ENCODE results near the gene ERAS. TPM values are rescaled to one million over a fixed set of nuclear protein-coding genes. Genes with fewer than 3 reads are reported as not detected.

ERAS gene
- total RNA-seq, 2 donors from 2014 or later = not detected

DNA sequence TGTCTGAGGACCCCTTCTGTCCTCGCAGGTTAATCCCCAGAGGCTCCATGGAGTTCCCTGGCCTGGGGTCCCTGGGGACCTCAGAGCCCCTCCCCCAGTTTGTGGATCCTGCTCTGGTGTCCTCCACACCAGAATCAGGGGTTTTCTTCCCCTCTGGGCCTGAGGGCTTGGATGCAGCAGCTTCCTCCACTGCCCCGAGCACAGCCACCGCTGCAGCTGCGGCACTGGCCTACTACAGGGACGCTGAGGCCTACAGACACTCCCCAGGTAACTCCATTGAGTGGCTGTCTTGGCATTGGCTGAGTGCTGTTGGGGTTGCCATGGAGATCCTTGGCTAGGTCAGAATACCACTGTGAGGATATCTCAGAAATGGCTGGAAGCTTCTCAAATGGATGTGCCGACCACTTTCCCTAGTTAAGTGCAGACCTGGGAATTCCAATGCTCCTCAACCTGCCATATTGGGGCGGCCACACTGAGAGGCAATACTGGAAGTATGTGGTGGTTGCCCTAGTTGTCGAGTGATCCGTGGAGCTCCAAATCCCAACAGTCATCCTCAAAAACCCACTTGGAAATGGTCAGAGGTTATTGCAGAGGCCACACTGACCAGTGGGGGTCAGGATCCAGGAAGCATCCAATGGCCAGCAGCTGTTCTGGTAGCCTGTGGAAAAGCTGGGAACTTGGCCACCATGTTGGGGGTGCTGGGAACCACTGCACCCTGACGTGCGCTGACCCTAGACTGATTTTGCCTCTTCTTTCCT, 35.1 kb upstream of the ERAS start:
- no peak overlapping the region for H3K27ac ChIP-seq
- DNase-seq (ENCODE audit: low spot score) = no peak
- H3K4me3 ChIP-seq = no peak overlapping the region
- H3K27me3 ChIP-seq (replicated peaks; ENCODE audit: insufficient read depth) = no peaks in the 10 kb centered on the region
- no peaks in the 10 kb centered on the region for H3K9me3 ChIP-seq
- H3K36me3 ChIP-seq = no peaks in the 10 kb centered on the region
- ATAC-seq (ENCODE audit: insufficient number of reproducible peaks, low FRiP score, low read depth) = no peak
- H3K4me1 ChIP-seq (ENCODE audit: control insufficient read depth in 1 of 2, low read depth in 2 of 2) = no peaks in the 10 kb centered on the region
- TF ChIP-seq, protein P1, sequence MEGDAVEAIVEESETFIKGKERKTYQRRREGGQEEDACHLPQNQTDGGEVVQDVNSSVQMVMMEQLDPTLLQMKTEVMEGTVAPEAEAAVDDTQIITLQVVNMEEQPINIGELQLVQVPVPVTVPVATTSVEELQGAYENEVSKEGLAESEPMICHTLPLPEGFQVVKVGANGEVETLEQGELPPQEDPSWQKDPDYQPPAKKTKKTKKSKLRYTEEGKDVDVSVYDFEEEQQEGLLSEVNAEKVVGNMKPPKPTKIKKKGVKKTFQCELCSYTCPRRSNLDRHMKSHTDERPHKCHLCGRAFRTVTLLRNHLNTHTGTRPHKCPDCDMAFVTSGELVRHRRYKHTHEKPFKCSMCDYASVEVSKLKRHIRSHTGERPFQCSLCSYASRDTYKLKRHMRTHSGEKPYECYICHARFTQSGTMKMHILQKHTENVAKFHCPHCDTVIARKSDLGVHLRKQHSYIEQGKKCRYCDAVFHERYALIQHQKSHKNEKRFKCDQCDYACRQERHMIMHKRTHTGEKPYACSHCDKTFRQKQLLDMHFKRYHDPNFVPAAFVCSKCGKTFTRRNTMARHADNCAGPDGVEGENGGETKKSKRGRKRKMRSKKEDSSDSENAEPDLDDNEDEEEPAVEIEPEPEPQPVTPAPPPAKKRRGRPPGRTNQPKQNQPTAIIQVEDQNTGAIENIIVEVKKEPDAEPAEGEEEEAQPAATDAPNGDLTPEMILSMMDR (IDR thresholded peaks at IDR 0.05) = no peak

GRCh38 chrX:48792219-48792618, 34.1 kb upstream of the ERAS start:
- H3K27me3 ChIP-seq (replicated peaks; ENCODE audit: insufficient read depth) = no peaks in the 10 kb centered on the region
- H3K4me1 ChIP-seq (ENCODE audit: control insufficient read depth in 1 of 2, low read depth in 2 of 2) = no peaks in the 10 kb centered on the region
- H3K9me3 ChIP-seq = no peaks in the 10 kb centered on the region
- ATAC-seq (ENCODE audit: insufficient number of reproducible peaks, low FRiP score, low read depth) (no peak), DNase-seq (ENCODE audit: low spot score) (no peak)
- H3K27ac ChIP-seq = no peak overlapping the region
- TF ChIP-seq, protein P1 (IDR thresholded peaks at IDR 0.05) = no peak
- H3K36me3 ChIP-seq = no peaks in the 10 kb centered on the region
- H3K4me3 ChIP-seq = no peak overlapping the region

DNA sequence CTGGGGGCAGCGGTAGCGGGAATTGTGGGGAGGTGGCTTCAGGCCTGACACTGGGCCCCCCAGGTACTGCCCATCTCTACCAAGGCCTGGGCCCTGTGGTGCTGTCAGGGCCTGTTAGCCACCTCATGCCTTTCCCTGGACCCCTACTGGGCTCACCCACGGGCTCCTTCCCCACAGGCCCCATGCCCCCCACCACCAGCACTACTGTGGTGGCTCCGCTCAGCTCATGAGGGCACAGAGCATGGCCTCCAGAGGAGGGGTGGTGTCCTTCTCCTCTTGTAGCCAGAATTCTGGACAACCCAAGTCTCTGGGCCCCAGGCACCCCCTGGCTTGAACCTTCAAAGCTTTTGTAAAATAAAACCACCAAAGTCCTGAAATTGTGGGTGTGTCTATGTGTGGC, 32.4 kb upstream of the ERAS start:
- DNase-seq (ENCODE audit: low spot score) (no peak), ATAC-seq (ENCODE audit: insufficient number of reproducible peaks, low FRiP score, low read depth) (no peak)
- Histone ChIP-seq H3K27me3 (replicated peaks; ENCODE audit: insufficient read depth) (no peaks in the 10 kb centered on the region), H3K27ac (no peak overlapping the region), H3K36me3 (no peaks in the 10 kb centered on the region), H3K4me1 (ENCODE audit: control insufficient read depth in 1 of 2, low read depth in 2 of 2) (no peaks in the 10 kb centered on the region), H3K4me3 (no peak overlapping the region), H3K9me3 (no peaks in the 10 kb centered on the region)
- TF ChIP-seq, protein P1 (IDR thresholded peaks at IDR 0.05) = no peak

GRCh38 chrX:48794340-48794910, 31.9 kb upstream of the ERAS start:
- Histone ChIP-seq H3K4me1 (ENCODE audit: control insufficient read depth in 1 of 2, low read depth in 2 of 2) (no peaks in the 10 kb centered on the region), H3K36me3 (no peaks in the 10 kb centered on the region), H3K27ac (no peak overlapping the region), H3K9me3 (no peaks in the 10 kb centered on the region), H3K4me3 (no peak overlapping the region), H3K27me3 (replicated peaks; ENCODE audit: insufficient read depth) (no peaks in the 10 kb centered on the region)
- DNase-seq (ENCODE audit: low spot score) = no peak
- TF ChIP-seq, protein P1 (IDR thresholded peaks at IDR 0.05) = no peak
- no peak for ATAC-seq (ENCODE audit: insufficient number of reproducible peaks, low FRiP score, low read depth)

DNA sequence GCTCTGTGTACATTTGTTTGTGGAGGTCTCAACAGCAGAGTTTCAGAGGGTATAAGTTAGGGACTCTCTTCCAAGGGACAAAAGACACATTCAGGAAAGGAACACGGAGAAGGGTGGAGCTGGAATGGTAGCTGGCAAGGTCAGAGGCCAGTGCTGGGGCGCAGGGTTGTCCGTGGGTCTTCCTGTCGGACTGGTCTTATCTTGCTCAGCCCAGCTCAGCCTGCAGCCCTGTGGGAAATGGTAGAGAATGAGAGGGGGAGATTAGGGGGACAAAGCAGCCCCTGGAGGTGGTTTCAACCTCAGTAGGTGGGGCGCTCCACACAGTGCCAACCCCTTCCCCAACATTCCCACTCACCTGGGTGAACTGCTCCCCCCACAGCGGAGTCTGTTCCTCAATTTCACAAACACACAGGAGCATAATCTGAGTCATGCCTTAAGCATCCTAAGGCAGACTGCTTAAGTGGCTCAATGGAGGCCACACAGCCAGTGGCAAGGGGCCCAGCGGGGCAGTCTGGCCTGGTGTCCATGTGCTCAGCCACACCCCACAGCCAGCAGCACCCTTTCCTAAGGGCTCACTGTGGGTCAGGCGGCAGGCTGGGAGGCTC, 31.3 kb upstream of the ERAS start:
- no peak for DNase-seq (ENCODE audit: low spot score)

More for the DNA sequence above, 31.3 kb upstream of the ERAS start:
- no peak for ATAC-seq (ENCODE audit: insufficient number of reproducible peaks, low FRiP score, low read depth)
- no peaks in the 10 kb centered on the region for H3K9me3 ChIP-seq
- no peaks in the 10 kb centered on the region for H3K36me3 ChIP-seq
- TF ChIP-seq, protein P1 (IDR thresholded peaks at IDR 0.05) = no peak
- no peaks in the 10 kb centered on the region for H3K4me1 ChIP-seq (ENCODE audit: control insufficient read depth in 1 of 2, low read depth in 2 of 2)
- no peaks in the 10 kb centered on the region for H3K27me3 ChIP-seq (replicated peaks; ENCODE audit: insufficient read depth)
- H3K4me3 ChIP-seq = no peak overlapping the region
- H3K27ac ChIP-seq = no peak overlapping the region
